ENCODE data around the gene KRT6B. TPM values are rescaled to one million over a fixed set of nuclear protein-coding genes. Genes with fewer than 3 reads are reported as not detected.

KRT6B gene
- total RNA-seq, 1 experiment from 2014 or later = not detected

GRCh38 chr12:52438305-52439301 lies 13.3 kb downstream of the KRT6B start:
- H3K4me3 ChIP-seq (ENCODE audit: low read length) = no peak overlapping the region
- no peak overlapping the region for H3K27ac ChIP-seq (ENCODE audit: low read length)
- no peaks in the 10 kb centered on the region for H4K20me1 ChIP-seq (ENCODE audit: insufficient read depth, low read depth, low read length)
- H3K36me3 ChIP-seq (ENCODE audit: insufficient read depth, low read length) = no peaks in the 10 kb centered on the region
- no peak overlapping the region for H3K9ac ChIP-seq (ENCODE audit: low read length)
- H3K27me3 ChIP-seq (ENCODE audit: low read length) = no peaks in the 10 kb centered on the region
- H3K4me1 ChIP-seq (ENCODE audit: low read length) = no peaks in the 10 kb centered on the region
- no peak overlapping the region for H2AFZ ChIP-seq (ENCODE audit: low read length)
- no peaks in the 10 kb centered on the region for H3K9me2 ChIP-seq (replicated peaks; ENCODE audit: insufficient read depth, low read length)
- no peaks in the 10 kb centered on the region for H3K79me2 ChIP-seq (ENCODE audit: low read length)
- no peaks in the 10 kb centered on the region for H3K9me3 ChIP-seq (ENCODE audit: low read length)
- H3K4me2 ChIP-seq (ENCODE audit: low read depth, low read length, poor library complexity, severe bottlenecking) = no peak overlapping the region
- no peak for DNase-seq

GRCh38 chr12:52437508-52437907 lies 14.4 kb downstream of the KRT6B start:
- no peak overlapping the region for H3K4me2 ChIP-seq (ENCODE audit: low read depth, low read length, poor library complexity, severe bottlenecking)
- DNase-seq = no peak
- no peaks in the 10 kb centered on the region for H3K9me3 ChIP-seq (ENCODE audit: low read length)
- H3K9me2 ChIP-seq (replicated peaks; ENCODE audit: insufficient read depth, low read length) = no peaks in the 10 kb centered on the region
- no peaks in the 10 kb centered on the region for H3K36me3 ChIP-seq (ENCODE audit: insufficient read depth, low read length)
- no peak overlapping the region for H3K27ac ChIP-seq (ENCODE audit: low read length)
- H3K79me2 ChIP-seq (ENCODE audit: low read length) = no peaks in the 10 kb centered on the region
- no peaks in the 10 kb centered on the region for H3K4me1 ChIP-seq (ENCODE audit: low read length)
- no peak overlapping the region for H3K9ac ChIP-seq (ENCODE audit: low read length)
- no peak overlapping the region for H3K4me3 ChIP-seq (ENCODE audit: low read length)
- no peak overlapping the region for H2AFZ ChIP-seq (ENCODE audit: low read length)
- H4K20me1 ChIP-seq (ENCODE audit: insufficient read depth, low read depth, low read length) = no peaks in the 10 kb centered on the region
- no peaks in the 10 kb centered on the region for H3K27me3 ChIP-seq (ENCODE audit: low read length)

- Histone ChIP-seq H3K27me3 (ENCODE audit: low read length) (no peaks in the 10 kb centered on the region), H3K79me2 (ENCODE audit: low read length) (no peaks in the 10 kb centered on the region), H2AFZ (ENCODE audit: low read length) (no peak overlapping the region), H3K9me3 (ENCODE audit: low read length) (no peaks in the 10 kb centered on the region), H3K27ac (ENCODE audit: low read length) (no peak overlapping the region), H3K9me2 (replicated peaks; ENCODE audit: insufficient read depth, low read length) (no peaks in the 10 kb centered on the region), H3K4me2 (ENCODE audit: low read depth, low read length, poor library complexity, severe bottlenecking) (no peak overlapping the region), H3K4me3 (ENCODE audit: low read length) (no peak overlapping the region), H3K9ac (ENCODE audit: low read length) (no peak overlapping the region), H3K4me1 (ENCODE audit: low read length) (no peaks in the 10 kb centered on the region), H4K20me1 (ENCODE audit: insufficient read depth, low read depth, low read length) (no peaks in the 10 kb centered on the region), H3K36me3 (ENCODE audit: insufficient read depth, low read length) (no peaks in the 10 kb centered on the region)
- DNase-seq = no peak
These were observed 15.0 kb downstream of the KRT6B start for GRCh38 chr12:52436828-52437474.

DNA sequence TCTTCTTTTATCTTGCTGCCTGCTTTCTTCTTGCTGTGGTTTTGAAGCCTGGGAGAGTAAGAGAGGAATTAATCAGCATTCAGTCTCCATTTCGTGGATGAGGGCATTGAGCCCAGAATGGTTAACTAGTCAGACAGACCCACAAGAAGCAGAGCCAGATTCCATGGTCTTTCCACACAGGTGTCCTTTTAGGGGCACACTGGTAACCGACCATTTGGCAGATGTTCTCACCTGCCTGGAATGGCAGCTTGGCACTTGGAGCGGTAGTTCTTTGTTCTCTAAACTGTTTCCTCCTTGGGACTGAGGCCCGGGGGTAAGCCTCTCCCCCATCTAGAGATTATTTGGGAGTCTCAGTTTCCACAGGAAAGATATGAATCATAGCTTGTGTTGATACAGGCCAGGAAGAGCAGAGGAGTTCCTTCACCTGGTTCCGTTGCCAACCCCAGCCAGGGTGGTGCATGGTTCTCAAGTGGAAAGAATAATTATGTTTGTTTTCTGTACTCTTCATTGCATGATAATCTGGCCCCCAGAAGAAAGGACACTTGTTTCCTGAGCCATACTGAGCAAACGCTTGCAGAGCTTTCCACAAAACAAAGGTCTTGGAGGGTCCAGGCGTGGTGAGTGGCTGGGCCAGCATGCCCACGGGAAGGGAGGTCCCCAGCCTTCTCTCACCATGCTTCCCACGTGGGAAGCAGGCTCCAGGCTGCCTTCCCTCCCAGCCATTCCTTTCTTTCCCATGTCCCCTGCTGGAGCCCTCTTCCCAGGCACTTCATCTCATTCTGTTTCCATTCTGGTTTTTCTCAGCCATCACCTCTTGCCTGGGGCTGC lies 15.7 kb downstream of the KRT6B start:
- no peak for DNase-seq
- Histone ChIP-seq H3K4me1 (ENCODE audit: low read length) (no peaks in the 10 kb centered on the region), H3K4me2 (ENCODE audit: low read depth, low read length, poor library complexity, severe bottlenecking) (no peak overlapping the region)

GRCh38 chr12:52435659-52435999 lies 16.3 kb downstream of the KRT6B start:
- H3K9me2 ChIP-seq (replicated peaks; ENCODE audit: insufficient read depth, low read length) = no peaks in the 10 kb centered on the region
- no peak overlapping the region for H3K4me2 ChIP-seq (ENCODE audit: low read depth, low read length, poor library complexity, severe bottlenecking)
- no peak overlapping the region for H3K27ac ChIP-seq (ENCODE audit: low read length)
- no peaks in the 10 kb centered on the region for H3K27me3 ChIP-seq (ENCODE audit: low read length)
- H3K9me3 ChIP-seq (ENCODE audit: low read length) = no peaks in the 10 kb centered on the region
- H3K79me2 ChIP-seq (ENCODE audit: low read length) = no peaks in the 10 kb centered on the region
- H3K36me3 ChIP-seq (ENCODE audit: insufficient read depth, low read length) = no peaks in the 10 kb centered on the region
- H2AFZ ChIP-seq (ENCODE audit: low read length) = no peak overlapping the region
- H3K4me1 ChIP-seq (ENCODE audit: low read length) = no peaks in the 10 kb centered on the region
- H4K20me1 ChIP-seq (ENCODE audit: insufficient read depth, low read depth, low read length) = no peaks in the 10 kb centered on the region
- no peak overlapping the region for H3K4me3 ChIP-seq (ENCODE audit: low read length)
- no peak overlapping the region for H3K9ac ChIP-seq (ENCODE audit: low read length)
- no peak for DNase-seq

More for the DNA sequence above, 15.7 kb downstream of the KRT6B start:
- no peaks in the 10 kb centered on the region for H3K27me3 ChIP-seq (ENCODE audit: low read length)
- H2AFZ ChIP-seq (ENCODE audit: low read length) = no peak overlapping the region
- no peak overlapping the region for H3K4me3 ChIP-seq (ENCODE audit: low read length)
- H3K9me3 ChIP-seq (ENCODE audit: low read length) = no peaks in the 10 kb centered on the region
- no peaks in the 10 kb centered on the region for H4K20me1 ChIP-seq (ENCODE audit: insufficient read depth, low read depth, low read length)
- H3K9ac ChIP-seq (ENCODE audit: low read length) = no peak overlapping the region
- no peaks in the 10 kb centered on the region for H3K36me3 ChIP-seq (ENCODE audit: insufficient read depth, low read length)
- no peaks in the 10 kb centered on the region for H3K9me2 ChIP-seq (replicated peaks; ENCODE audit: insufficient read depth, low read length)
- no peaks in the 10 kb centered on the region for H3K79me2 ChIP-seq (ENCODE audit: low read length)
- no peak overlapping the region for H3K27ac ChIP-seq (ENCODE audit: low read length)

DNA sequence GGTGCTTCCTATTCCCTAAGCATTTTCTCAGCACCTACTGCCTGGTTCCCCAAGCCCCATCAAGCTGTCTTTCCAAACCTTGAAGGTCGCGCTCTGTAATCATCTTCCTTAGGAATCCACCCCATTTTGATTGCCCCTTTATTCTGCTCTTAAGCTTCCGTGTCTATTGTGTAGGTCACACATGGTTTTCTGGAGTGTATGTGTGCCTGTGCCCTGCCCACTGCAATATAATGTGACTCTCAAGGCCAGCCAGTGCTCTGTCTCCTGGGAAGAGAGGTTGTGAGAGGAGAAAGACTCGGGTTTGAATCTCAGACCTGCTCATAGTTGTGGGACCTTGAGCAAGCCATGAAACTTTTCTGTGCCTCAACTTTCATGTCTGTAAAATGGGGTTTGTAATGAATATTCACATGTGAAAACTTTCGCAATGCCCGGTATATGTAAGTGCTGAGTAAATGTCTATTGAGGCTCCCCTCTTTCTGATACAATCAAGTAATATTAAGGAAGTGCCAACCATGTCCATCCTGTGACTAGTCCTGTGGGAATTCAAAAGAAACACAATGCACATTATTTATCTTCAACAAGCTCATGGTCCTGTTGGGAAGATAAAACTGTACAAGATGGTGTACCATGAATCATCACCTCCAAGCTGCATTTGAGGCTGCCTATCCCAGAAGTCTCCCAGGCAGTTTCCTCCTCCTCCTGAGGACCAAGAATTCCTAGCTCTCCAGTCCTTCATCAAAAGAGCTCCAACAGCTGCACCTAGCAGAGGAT lies 17.0 kb downstream of the KRT6B start:
- no peaks in the 10 kb centered on the region for H3K27me3 ChIP-seq (ENCODE audit: low read length)
- no peak overlapping the region for H2AFZ ChIP-seq (ENCODE audit: low read length)
- H3K4me3 ChIP-seq (ENCODE audit: low read length) = no peak overlapping the region
- H3K36me3 ChIP-seq (ENCODE audit: insufficient read depth, low read length) = no peaks in the 10 kb centered on the region
- no peaks in the 10 kb centered on the region for H3K4me1 ChIP-seq (ENCODE audit: low read length)
- no peaks in the 10 kb centered on the region for H4K20me1 ChIP-seq (ENCODE audit: insufficient read depth, low read depth, low read length)
- H3K27ac ChIP-seq (ENCODE audit: low read length) = no peak overlapping the region
- H3K9me3 ChIP-seq (ENCODE audit: low read length) = no peaks in the 10 kb centered on the region
- no peak overlapping the region for H3K9ac ChIP-seq (ENCODE audit: low read length)
- H3K4me2 ChIP-seq (ENCODE audit: low read depth, low read length, poor library complexity, severe bottlenecking) = no peak overlapping the region
- DNase-seq = no peak
- no peaks in the 10 kb centered on the region for H3K79me2 ChIP-seq (ENCODE audit: low read length)
- H3K9me2 ChIP-seq (replicated peaks; ENCODE audit: insufficient read depth, low read length) = no peaks in the 10 kb centered on the region

GRCh38 chr12:52434081-52434733 lies 17.7 kb downstream of the KRT6B start, which contains the start of gene KRT75:
Gene KRT75 (minus strand): TSS chr12:52434371. CDS start chr12:52434304, 67 bp downstream.
- Histone ChIP-seq H3K27ac (ENCODE audit: low read length) (no peak within 1 kb of the TSS), H3K36me3 (ENCODE audit: insufficient read depth, low read length) (no peaks in the 10 kb centered on the region), H3K9me2 (replicated peaks; ENCODE audit: insufficient read depth, low read length) (no peaks in the 10 kb centered on the region), H2AFZ (ENCODE audit: low read length) (no peak within 1 kb of the TSS), H4K20me1 (ENCODE audit: insufficient read depth, low read depth, low read length) (no peaks in the 10 kb centered on the region), H3K9ac (ENCODE audit: low read length) (no peak within 1 kb of the TSS), H3K9me3 (ENCODE audit: low read length) (no peaks in the 10 kb centered on the region), H3K4me1 (ENCODE audit: low read length) (no peaks in the 10 kb centered on the region), H3K4me2 (ENCODE audit: low read depth, low read length, poor library complexity, severe bottlenecking) (no peak within 1 kb of the TSS), H3K79me2 (ENCODE audit: low read length) (no peaks in the 10 kb centered on the region), H3K27me3 (ENCODE audit: low read length) (no peaks in the 10 kb centered on the region), H3K4me3 (ENCODE audit: low read length) (no peak within 1 kb of the TSS)
- DNase-seq = no peak

All from Karpas-422 (cell line).